Lung microvascular endothelial cell (primary cell): ENCODE measurements around the gene GSTO2. TPM values are rescaled to one million over a fixed set of nuclear protein-coding genes. Genes with fewer than 3 reads are reported as not detected.

ENCODE experiments used
- DNase-seq, 2 donors: peaks; one replicate each; pipeline versions ENCODE4 v3.0.0 to v3.0.0-alpha.2; 2010; ENCODE audit warnings: low read depth in 2 of 2
- total RNA-seq: library from RNA; depleted of rRNA; stranded (reverse); fragments of >200 nt; gene quantifications from 2 replicates; pipeline ENCODE4 v1.2.1, GENCODE V29; 2014

Gene GSTO2
- total RNA-seq, 1 donor from 2014 or later: 0.99 TPM

DNA sequence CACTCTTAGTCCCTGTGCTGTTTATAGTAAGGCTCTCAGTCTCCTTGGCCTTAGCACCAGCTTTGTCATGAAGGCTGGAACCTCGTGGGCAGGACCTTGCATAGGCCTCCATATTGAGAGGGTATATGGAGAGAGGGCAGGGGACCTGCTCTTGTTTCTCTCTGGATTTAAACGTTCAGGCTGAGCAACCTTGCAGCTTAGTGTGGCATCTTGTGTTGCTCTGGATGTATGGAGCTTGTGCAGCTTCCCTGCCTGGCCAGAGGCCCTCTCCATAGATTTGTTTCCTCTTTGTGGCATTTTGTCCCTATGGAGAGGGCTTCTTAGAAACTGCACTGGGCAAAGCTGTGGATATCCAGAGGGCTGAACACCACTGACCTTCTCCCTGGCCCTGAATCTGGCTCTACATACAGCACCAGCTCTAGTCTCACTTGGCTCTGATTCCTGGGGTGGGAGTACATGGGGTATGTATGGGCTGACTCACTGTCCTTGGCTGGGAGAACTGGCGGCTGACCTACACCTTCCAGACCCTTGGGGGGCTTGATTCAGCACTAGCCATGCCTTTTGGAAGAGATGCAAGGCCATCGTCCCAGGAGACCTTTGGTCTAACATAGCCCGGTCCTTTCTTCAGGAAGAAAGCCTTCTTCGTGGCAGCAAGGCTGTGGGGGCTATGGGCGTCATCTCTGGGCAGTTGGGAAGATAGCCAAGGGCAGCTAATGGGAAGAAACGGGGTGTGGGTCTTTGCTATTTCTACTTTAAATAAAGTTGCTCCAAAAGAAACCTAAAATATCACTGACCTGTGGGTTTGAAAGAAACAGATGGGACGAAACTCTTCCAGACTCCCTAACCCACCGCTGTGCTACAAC, 38.8 kb downstream of the GSTO2 start:
- peak in 1 of 2 donors; percentile 43 for DNase-seq

- no peak for DNase-seq
Measured at GRCh38 chr10:104308439-104308903, 39.5 kb downstream of the GSTO2 start.

DNA sequence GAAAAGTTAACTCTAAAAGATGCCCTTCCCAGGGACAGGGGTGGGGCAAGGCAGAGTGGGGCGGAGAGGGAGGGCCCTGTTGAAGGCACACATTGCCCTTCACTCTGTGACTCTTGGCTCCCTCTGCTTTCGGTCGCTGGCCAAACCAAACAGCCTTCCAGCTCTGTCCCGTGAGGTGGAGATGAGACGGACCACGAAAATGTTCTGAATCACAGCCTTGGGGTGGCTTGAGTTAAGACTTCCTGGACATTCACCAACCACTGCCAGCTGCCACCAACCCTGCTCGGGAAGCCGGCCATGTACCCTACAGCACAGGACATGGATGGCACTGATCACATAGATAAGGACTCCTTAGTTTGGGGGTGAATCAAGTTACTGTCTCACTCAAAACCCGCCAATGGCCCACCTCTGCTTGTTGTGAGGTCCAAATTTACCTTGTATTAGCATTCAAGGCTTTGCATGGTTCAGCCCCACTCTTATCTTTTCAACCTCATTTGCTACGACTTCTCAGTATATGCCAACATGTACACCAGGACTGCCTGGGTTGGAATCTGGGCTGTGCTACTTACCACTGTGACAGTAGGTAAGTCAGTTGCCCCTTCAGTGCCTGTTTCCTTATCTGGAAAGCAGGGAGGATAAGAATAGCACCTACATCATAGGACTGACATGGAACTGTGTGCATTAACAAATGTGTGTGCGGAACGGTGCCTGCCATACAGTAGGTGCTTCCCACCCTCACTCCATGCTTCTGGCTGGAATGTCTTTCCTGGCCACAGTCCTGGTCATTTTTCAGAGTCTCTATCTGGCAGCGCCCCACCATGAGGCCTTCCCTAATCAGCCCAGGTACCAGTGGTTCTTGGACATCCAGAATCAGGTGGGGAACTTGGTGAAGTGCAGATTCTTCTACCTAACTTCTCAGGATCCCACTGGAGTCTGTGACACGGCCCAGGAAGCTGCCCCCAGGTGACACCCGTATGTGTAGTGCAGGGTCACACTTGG, 41.3 kb downstream of the GSTO2 start:
- DNase-seq: peak in 1 of 2 donors; percentile 72

GRCh38 chr10:104311184-104311720, 42.3 kb downstream of the GSTO2 start:
- no peak for DNase-seq

DNA sequence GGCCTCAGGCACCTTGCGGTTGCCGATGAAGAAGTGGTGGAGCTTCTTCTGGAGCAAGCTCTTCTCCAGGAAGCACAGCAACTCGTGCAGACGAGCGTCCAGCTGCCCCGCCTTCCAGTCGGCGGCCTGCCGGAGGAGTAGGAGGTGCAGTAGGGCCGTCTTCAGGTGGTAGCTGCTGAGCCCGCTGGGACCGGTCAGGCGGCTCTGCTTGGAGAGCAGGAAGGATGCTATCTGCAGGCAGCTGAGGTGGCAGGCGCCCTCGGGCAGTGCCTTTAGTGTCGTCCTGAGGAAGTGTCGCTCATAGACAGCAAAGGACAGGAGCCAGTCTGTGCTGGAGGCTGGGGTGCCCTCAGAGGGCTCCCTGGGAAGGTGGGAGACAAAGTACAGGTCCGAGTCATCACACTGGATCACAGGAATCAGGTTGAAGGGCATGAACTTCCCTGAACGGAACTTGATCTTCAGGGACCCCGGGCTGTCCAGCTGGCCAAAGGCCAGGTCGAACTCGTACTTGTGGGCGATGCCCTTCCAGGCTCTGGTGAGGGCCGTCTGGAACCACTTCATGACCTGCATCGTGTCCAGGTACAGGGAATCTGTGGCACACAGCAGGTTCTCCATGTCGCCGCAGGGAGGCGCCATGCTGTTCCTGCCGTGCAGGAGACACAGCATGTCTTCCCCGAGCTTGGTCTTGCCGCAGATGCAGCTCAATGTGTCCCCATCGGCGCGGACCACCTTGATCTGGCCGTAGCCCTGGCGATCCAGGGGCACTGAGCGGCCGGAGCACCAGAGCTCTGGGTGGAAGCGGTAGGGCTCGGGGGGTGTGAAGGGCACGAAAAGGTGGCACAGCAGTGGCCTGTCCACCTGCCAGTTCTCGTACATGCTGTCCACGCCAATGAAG, 45.9 kb downstream of the GSTO2 start:
- no peak for DNase-seq

DNA sequence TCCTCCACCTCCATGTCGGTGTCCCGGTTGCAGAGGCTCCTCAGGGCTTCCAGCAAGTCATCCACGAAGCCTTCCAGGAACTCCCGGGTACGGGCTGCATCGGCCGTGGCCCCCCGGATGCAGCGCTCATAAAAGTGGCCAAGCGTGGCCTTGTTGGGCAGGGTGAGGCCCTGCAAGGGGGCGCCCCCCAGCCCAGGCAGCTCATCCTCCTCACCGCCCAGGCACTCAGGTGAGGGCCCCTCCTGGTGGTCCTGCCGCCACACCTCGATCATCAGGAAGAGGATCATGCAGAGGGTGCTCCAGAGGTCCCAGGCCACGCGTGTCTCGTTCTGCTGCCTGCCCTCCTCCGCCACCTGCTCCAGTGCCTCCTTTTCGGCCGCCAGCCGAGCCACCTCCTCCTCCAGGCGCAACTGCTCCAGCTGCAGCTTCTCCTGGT, 46.5 kb downstream of the GSTO2 start:
- no peak for DNase-seq

DNA sequence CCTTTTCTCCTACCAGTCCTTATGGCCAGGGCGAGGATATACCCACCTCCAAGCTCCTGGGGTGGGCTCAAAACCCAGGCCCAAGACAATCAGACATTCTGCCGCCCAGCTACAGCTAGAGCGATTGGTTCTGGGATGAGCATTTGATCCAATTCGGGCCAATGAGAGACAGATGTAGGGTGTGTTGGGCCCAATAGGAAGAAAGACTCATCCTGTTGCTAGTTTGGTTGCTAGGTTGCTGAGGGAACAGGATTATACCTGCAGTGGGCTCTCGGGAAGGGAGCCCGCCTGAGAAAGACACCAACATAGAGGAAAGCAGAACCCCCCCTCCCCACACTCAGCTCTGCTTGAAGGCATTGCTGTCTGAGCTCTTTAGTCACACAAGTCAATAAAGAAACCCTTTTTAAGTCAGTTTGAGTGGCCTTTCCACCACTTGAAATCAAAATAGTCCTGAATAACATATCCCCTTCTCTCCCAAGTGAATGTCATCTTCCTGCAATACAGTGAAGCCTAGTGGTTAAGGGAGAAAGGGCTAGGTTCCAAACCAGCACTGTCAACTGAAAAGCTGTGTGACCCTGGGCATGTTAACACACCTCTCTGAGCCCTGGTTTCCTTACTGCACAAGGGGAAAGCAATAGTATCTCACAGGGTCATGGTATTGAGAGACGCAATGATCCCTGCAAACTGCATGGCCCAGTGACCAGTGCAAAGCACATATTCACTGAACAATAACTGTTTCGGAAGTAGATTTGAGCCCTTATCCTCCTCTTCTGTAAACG, 47.5 kb downstream of the GSTO2 start:
- DNase-seq: no peak

DNA sequence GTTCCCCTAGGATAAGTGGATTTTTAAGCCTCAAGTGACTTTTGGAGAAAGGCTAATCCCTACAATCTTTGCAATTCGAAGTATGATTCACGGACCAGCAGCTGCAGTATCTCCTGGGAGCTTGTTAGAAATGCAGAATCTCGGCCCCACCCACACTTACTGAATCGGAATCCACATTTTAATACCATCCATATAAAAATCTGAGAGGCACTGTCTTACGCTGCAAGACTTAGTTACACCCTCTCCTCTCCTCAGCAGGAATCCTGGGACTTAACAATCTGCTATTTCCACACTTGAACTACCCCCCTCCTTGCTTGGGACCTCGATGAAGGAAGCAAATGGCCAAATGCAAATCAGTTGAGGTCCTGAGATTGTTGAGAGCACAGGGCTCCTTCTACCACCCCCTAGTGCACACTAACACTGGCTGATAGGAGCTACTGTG, 48.3 kb downstream of the GSTO2 start:
- no peak for DNase-seq

DNA sequence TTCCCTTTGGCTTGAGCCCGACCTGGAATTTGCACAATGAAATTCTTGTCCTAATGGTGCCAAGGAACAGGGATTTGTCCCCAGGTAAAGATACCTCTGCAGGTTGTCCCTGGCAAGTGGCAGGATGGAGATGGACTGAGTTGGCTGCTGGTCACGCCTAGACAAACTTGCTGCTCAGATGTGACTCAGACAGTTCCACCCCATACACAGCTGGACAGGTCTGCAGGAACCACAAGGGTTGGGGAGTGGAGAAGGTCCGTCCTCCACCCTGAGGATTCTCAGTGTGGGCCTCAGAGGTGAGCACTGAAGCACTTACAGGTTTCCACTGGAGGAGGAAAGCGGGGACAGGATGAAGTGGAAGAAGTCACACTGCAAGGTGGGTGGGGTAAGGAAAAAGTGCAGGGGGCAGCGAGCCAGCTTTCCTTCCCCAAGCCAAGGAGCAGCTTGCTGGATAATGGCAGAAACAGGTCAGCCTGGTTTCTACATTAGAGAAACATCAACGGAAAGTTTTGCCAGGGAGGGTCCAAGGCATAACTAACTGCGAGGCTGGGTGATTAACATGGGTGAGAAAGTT, 48.8 kb downstream of the GSTO2 start:
- DNase-seq: no peak

- DNase-seq: no peak
Measured at GRCh38 chr10:104318326-104318725, 49.3 kb downstream of the GSTO2 start.

DNA sequence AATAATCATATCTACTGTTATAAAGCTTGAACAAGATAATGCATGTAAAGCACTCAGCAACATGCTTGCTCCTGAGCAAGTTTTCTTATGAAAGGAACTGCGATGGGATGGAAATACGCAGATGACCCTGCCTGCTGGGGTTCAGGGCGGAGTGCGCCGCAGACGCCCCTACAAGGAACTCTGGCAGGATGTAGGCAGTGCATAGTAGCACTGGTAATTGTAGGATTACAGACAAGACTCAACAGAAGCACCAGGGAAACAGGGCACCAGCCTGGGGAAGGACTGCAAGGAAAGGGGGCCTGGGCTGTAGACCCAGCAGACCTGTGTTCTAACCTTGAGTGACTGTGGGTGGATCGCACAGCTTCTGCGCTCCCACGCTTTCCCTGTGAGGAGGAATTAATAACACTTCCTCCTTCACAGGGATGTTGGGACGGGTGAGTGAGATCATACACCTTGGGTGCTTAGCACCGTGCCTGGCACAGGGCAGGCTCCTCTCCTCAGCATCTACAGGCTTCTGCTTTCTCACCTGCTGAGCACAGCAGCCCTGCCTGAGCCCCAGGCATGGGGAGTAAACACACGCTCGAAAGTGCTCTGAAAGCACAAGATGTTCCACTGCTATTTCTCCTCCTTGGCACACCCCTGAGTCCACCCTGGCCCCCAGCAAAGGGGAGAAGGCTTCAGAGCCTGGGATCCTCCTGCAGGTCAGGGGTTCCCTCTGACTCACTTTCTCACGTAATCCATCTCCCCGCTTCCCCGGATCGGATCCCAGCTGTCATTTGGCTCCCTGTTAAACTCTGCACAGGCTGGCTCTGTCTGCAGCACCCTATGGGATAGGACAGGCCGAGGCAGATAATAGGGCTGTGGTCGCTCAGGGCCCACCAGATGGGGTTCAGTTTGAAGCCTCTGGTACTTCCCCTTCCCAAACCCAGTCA, 50.1 kb downstream of the GSTO2 start:
- no peak for DNase-seq

DNA sequence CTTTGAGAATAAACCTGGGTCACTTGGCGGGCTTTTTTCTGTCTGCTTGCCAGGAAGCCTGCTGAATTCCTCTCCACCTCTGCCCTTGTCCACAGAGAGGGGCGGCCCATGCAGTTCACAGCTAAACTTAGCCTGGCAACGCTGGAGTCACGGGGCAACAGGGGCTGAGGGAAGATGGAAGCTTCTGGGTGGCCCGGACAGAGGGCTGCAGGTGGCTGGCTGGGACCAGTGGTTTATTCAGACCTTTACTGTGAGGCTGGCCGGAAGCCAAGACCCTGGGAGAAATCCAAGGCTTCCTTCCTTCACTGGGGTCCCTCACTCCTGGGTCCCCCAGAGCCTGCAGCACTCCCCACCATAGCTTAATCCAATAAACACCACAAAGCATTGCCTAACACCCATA, 52.2 kb downstream of the GSTO2 start:
- DNase-seq: no peak

- no peak for DNase-seq
Measured at GRCh38 chr10:104321725-104322415, 52.9 kb downstream of the GSTO2 start.

GRCh38 chr10:104322416-104322782, 53.4 kb downstream of the GSTO2 start:
- DNase-seq: no peak

GRCh38 chr10:104323085-104323484, 54.1 kb downstream of the GSTO2 start:
- no peak for DNase-seq

- DNase-seq: no peak
Measured at GRCh38 chr10:104323760-104324201, 54.8 kb downstream of the GSTO2 start.

DNA sequence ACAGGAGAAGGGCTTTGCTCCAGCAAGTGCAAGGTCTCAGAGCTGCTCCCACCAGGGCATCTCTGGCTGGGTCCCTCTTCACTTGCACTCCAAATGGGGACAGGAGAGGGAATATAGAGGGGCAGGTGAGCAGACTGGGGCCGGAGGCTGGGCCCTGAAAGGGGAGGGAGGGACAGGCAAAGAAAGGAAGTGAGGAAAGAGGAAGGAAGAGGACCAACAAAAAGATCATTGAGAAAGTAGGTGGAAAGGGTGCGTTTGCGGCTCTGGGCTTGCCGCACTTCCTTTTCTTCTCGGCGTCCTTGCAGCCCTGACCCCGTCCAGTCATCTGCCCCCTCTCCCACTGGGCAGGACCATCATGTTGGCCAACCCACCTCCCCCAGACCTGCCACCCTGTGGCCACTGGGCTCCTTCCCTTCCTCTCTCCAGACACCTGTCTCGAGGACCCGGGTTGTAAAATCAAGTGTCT, 55.3 kb downstream of the GSTO2 start:
- no peak for DNase-seq

- DNase-seq: no peak
Measured at GRCh38 chr10:104324931-104325330, 55.9 kb downstream of the GSTO2 start.
